GM19372 (cell line): ENCODE measurements around the gene GPR25.
A peak's percentile ranks its signal among the peaks of the same experiment; 100 is the strongest.

ENCODE experiments used
- ATAC-seq: cut with Tn5 transposase; IDR thresholded peaks from one replicate; pipeline ENCODE4 v1.9.1; 2021; ENCODE audit warnings: mild to moderate bottlenecking, low read depth, moderate library complexity; ENCODE audit not compliant: unreplicated experiment

The GPR25 gene

DNA sequence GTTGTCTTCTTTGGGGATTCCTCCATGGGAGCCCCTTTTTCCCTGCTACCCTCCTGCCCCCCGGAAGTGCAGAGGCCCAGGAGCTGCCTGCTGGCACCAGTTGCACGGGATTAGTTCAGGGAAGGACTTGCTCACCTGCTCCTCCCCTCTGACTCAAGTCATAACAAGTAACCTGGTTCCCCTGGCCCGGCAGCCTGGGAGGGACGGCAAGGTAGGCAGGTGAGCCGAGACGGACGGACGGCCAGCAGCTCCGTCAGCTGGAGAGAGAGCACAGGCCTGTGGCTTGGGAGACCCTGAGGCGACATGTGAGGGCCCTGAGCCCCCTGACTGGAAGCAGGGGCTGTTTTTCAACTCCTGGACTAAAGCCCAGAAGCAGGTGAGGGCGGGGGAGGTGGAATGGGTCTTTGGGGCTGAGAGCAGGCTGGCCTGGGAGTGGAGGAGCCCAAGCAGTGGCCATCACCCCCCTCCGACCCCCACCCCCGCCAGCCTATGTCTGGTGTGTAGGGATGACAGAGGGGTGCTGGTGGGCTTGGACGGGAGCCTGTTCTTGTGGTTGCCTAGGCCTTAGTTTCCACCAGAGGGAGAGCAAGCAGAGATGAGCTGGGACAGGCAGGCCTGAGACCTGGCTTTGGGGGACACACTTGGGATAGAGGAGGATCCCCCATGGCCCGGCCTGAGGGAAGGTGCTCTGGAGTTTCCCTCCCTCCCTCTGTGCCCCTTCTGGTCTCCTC is 22.1 kb downstream of the GPR25 start, which contains the start of gene INAVA:
INAVA (plus strand) TSS at position 189 of the 731 bp plus-strand sequence. CDS start 3,501 bp downstream, outside the sequence.
- no peak for ATAC-seq

DNA sequence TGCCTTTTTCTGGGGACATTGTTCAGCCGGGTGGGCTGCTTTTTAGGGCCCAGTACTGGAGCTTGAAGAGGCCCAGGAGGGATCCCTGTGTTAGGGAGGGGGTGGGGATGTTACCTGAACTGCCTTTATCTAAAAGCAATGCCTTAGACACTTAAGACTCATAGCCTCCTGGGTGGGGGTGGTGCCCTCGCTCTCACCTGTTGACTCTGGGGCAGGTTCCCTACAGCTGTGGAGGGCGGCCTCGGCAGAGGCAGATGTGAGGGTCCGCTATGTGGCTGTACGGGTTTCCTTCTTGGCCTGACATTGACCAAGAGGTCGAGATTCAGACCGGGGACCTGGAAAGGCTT is 22.6 kb downstream of the GPR25 start:
- ATAC-seq = no peak

DNA sequence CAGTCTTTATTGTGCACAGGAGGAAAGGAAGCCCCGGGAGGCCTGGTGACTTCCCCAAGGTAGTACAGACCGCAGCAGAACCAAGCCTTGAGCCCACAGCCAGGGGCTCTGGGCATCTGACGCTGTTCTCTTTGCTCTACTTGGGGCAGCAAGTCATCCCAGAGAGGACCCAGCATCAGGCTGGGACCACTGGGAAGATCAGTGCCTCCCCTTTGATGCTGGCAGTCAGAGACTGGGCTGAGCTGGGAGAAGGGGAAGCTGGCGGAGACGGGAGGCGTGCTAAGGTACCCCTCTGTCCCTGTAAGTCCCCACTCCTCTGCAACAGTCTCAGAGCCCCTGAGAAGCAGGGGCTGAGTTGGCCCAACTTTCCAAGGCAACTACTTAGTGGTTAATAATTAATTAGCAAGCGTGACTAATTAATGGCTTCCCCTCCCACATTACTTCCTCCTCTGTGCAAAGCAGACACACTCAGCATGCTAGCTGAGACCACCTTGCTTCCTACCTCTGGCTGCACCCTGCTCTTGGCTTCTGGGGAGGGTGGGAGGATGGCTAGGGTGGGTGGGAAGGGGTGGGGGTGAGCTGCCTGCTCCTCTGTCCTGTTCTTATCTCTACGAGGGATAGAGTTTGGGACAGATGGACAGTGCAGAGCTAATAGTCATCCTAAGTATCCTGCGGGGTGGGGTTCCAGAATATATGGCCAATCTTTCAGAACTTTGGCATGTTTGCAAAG is 23.2 kb downstream of the GPR25 start:
- ATAC-seq = no peak

DNA sequence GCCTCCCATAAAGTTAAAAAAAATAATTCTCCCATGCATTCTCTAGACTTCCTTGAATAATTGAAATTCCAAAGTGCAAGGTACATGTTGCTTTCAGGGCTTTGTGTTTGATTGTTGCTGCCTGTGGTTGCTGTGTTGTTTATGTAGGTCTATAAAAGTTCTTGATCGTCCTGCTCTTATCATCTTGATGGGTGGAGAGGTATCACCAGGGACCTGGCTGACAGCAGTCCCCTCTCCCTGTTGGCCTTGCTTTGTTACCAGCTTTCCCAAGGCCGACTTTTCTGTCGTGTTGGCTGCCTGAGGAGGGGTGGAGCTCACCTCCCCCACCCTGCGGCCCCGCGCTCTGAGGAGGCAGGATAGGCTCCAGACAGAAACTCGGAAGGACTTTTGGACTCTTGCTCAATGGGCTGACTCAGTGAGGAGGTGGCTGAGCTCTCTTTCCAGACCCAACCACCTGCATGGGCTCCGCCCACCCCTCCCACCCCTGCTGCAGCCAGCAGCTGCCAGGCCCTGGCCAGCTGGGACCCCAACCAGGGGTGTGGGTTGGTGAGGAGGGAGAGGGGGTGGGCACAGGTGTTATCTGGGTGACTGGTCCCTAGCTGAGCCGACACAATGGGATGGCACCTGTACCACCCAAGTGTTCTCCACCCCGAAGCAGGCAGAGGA is 23.9 kb downstream of the GPR25 start:
- no peak for ATAC-seq

DNA sequence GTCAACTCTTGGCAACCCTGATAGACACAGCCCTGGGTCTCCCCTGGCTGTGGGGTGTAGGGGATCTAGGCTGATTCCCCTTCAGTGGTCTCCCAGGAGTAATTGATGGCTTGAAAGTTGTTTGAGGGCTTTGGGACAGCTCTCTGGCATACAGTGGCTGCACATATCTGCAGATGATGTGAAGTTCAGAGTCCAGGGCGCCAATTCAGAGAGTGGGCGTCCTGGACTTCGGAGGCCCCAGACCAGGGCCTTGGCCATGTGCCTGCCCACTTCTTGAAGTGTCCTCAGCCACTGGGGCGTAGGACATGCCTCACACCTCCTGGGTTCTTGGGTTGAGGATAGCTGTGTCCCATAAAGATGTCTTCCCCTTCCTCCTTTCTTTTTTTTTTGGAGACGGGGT is 24.5 kb downstream of the GPR25 start:
- ATAC-seq = no peak

DNA sequence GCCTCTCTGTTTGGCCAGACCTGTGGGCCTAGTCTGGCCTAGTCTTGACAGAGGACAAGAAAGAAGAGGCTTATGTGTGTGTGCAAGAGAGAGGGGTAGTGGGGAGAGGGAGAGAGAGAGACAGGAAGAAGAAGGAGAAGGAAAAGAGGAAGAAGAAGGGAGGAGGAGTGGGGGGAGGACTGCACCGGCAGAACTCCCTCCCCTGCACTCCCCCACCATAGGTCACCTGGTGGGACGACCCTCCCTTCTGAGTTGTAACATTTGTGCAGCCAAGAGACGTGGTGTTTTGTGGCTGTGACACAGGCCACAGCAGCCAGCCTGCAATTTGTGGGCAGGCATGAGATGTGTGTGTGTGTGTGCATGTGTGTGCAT is 26.2 kb downstream of the GPR25 start:
- ATAC-seq = no peak

DNA sequence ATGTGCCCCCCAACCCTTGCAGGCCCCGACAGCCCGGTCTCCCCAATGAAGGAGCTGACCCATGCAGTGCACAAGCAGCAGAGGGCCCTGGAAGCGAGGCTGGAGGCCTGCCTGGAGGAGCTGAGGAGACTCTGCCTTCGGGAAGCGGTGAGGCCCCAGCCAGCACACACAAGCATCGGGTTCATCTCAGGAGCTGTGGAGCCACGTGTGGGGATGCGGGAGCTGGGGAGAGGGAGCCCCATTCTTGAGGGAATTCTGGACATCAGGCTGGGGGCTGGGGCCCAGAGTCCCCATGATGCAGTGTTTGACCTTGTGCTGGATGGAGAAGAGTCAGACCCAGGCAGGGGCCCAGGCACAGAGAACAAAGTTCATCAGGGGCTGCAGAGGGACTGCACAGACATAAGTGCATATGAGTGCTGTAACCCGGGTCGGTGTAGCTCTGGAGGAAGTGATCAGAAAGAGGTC is 26.7 kb downstream of the GPR25 start:
- ATAC-seq = no peak

DNA sequence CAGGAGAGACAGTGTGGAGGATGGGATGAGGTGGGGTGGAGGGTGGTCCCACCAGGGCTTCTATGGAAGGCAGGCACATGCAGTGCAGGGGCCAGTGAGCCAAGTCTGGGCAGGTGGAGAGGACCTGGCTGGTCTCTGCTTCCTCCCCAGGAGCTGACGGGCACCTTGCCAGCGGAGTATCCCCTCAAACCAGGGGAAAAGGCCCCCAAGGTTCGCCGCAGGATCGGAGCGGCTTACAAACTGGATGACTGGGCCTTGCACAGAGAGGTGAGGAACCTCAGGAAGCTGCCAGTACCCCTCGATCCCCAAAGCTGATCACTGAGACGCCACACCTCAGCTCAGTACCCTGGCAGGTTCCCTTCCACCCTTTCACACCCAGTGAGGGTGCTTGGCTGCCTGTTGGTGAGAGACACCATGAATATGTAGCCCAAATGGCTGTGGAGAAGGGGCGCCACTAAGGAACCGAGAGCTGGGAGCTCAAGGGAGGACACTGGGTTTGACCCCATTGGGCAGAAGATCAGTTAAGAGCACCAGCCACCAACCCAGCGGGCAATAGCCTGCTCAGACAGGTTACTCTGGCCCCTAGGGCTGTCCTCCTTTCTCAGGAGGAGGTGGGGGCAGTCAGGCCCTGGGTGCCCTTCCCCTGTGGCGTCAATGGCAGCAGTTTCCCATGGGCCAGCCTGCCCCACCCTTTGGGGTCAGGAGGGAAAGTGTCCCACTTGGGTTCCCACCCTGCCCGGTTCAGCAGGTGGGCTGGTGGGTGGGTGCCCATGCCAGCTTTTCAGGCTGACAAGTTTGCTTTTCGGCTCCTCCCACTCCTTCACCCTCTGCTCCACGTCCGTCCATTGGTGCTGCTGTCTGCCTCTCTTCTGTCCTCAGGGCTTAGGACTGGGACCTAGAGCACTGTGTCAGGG is 27.4 kb downstream of the GPR25 start:
- ATAC-seq = no peak

DNA sequence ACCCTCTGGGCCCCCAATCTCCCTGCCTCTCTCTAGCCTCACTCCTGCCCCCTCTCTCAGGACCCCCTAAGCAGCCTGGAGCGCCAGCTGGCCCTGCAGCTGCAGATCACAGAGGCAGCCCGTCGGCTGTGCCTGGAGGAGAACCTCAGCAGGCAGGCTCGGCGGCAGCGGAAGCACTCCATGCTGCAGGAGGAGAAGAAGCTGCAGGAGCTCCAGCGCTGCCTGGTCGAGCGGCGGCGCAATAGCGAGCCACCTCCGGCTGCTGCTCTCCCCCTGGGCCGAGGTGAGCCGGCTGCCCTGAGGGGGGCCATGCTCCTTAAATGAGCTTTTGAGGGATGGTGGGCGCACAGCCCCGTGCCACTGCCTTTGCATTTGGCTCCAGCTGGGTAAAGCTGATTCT is 28.1 kb downstream of the GPR25 start:
- ATAC-seq = no peak

DNA sequence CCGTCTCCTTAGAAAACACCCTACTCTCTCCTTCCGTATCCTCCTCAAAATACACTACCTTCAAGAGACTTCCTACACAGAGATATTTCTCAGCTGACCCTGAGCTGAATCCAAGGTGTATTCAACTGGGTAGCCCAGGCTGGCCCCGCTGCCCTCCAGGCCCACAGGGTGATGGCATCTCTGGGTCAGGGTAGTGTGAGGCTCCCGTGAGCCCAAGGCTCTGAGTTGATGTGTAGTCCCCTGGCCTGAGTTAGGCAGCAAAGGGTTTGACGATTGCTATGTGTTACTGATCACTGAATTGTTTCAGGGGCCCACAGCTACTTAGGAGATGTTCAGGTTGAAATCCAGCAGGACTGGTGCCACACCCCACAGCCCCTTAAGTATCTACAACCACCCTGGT is 28.6 kb downstream of the GPR25 start:
- ATAC-seq = no peak

DNA sequence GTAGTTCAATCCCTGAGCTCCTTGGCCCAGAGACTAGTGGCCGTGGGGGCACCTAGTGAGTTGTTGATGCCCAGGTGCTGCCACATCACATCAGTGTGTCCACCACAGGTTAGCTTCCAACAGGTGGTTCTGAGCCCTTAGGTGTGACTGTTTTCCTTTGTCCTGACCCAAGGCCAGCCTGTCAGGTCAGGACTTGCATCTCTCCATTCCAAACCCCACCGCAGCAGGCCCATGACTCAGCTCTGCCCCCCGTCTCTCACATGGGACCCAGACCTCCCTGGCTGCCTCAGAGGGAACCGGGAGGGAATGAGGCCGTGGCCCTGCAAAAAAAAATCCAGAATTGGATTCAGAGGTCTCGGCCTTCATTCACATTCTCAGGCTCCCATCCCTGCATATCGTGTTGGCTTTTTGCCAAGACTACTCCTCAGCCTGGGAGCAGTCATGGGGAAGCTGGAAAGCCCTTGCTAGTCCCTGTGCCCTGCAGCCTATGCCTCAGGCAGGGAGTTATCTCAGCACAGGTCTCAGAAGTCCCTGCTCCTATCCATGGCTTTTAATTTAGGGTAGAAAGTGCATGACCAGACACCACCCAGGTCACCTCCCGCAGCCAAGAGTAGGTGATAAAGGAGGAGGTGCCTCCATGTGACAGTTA is 29.1 kb downstream of the GPR25 start:
- ATAC-seq = no peak

DNA sequence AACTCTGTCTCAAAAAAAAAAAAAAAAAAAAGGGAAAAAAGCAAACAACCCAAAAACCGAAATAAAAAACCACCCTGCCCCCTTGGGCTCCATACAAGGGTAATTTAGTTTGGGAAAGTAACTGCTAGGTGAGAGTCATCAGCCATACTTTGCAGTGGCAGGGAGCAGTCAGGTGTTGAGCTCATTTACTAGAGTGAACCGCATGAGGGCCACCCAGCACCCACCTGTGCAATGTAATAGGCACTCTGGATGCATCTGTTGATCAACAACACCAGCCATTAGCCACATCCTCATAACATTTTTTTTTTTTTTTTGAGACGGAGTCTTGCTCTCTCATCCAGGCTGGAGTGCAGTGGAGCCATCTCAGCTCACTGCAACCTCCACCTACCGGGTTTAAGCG is 31.0 kb downstream of the GPR25 start:
- ATAC-seq = no peak

DNA sequence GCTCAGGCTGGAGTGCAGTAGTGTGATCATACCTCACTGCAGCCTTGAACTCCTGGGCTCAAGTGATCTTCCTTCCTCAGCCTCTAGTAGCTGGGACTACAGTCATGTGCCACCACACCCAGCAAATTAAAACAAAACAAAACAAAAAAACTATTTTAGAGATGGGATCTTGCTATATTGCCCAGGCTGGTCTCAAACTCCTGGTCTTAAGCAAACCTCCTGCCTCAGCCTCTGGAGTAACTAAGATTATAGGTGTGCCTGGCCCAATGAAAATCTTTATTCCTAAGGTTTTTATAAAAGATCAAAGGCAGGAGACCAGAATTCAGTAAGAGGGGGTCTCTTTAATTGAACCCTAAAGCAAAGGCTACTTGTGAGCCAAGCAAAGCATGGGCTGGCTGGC is 32.0 kb downstream of the GPR25 start:
- ATAC-seq = no peak

DNA sequence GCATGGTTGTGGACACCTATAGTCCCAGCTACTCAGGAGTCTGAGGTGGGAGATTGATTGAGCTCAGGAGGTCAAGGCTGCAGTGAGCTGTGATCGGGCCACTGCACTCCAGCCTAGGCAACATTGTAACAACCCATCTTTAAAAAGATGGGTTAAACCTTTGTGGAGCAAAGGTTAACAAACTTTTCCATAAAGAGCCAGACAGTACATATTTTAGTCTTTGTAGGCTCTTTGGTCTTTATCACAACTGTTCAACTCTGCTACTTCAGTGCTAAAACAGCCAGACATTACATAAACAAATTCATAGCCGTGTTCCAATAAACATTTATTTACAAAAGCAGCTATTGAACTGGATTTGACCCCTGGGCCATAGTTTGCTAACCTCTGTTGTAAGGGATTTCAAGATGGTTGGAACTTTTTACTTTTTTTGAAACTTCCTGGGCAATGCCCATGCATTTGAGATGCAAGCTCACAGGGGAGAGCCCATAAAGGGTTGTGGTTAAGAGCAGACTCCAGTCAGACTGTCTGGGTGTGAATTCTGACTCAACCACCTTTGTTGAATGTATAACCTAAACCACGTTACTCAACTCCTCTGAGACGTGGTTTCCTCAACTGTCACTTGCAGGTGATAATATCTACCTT is 32.8 kb downstream of the GPR25 start:
- no peak for ATAC-seq

DNA sequence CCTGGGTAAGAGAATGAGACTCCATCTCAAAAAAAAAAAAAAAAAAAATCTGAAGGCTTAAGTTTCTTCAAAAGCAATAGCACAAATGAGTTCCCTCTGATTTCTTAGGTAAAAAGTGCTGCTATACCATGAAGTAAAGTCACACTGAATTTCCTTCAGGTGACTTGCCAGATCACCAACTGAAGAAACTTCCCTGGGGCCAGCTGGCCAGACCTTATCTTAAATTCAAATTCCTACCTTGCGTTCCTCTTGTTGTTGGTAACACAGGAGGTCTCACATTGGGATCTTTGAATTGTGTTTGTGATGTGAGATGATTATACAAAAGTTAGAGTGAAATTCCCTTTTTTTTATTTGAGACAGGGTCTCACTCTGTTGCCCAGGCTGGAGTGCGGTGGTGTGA is 33.7 kb downstream of the GPR25 start:
- no peak for ATAC-seq

DNA sequence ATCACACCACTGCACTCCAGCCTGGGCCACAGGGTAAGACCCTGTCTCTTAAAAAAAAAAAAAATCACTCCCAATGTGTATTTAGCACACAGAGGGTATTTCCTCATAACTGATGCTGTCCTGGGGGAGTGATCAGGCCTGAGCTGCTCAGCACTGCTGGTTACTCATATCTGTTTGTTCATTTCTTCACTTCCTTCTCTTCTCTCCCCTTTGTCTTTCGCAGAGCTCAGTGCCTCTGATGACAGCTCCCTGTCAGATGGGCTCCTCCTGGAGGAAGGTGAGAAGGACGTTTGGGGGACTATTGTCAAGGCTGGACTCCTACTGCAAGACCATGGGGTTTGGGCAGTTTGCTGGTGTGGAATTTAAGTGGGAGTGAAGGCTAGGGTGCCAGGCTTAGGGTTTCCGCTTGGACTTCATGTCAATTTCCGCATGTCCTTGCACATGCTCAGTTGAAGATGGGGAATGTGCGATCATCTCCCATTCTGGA is 34.9 kb downstream of the GPR25 start:
- ATAC-seq = peak; percentile 47

DNA sequence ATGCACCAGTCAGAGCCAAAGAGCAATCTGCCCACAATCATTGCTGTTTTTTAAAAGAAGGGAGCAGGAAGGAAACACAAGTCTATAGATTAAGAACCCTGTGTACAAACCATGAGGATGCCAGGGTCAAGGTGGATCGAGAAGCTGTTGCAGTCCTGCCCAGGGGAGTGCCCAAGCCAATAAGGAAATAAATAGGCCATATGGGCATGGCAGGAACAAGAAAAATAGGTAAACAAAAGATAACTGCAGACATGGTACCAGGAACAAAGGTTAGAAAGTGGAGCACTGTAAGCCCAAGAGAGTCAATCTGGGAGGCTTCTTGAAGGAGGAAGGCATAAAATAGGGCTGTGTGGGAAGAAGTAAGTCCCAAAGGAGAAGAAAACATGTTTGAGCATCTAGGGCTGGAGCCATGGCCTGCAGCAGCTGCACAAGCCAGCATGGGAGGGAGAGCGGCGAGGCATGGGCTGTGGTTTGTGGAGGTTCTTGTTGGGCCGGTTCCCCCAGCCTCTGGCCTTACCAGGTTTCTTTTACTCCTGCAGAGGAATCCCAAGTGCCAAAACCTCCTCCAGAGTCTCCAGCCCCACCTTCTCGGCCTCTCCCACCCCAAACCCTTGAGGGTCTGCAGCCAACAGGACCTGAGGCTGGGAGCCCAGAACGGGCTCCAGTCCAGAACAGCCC is 35.5 kb downstream of the GPR25 start:
- ATAC-seq = no peak

DNA sequence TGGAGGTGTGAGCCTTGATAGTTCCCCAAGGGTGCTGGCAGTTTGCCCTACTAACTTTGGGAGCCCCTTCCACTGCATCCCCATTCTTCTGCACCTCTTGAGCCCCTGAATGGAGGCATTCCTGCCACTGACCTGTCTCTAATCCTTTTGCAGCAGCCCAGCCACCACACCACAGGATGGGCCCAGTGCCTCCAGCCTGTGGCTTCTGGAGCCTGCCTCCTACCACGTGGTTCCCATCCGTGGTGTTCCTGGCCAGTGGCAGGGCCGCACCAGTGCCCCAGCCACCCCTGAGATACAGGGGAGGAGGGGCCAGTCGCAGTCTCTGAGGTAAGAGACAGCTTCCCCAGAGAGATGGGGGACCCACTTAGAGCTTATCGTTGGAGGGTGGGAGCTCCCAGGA is 36.3 kb downstream of the GPR25 start:
- ATAC-seq = no peak

DNA sequence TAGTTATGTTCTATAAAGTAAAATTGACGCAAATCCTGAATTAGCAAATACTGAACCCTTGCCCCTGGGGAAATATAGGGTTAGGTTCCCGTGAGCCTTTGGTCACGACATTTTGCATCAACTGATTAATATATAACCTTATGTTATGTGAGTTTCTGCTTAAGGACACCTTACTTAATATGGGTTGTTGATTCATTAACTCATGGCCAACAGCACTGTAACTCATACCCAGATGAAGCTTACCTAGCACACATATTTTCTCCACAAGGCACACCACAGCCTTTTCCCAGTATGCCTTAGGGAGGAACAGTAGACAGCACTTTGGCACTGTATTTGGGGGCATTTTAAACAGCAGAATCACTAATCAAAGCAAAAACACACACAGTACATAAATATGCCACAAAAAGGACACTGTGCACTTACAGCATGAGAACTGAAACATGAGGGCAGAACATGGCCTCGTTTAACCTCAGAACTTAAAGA is 37.0 kb downstream of the GPR25 start:
- ATAC-seq = no peak
